SK-N-SH treated with all-trans-retinoic acid at 6 μM for 48 hours (cell line): ENCODE data around the gene WNT1.

Experiments
- ATAC-seq: fragments of 200-7000 bp; cut with Tn5 transposase; 3 replicates; pipeline ENCODE4 v1.9.1; 2020; ENCODE audit warnings: mild to moderate bottlenecking, moderate library complexity
- ARNTL ChIP-seq: fragments of 450-650 bp; formaldehyde crosslinking; IDR thresholded peaks from 2 replicates; pipeline ENCODE4 v1.5.0; 2020; ENCODE audit warnings: low read depth, mild to moderate bottlenecking, moderate library complexity, borderline replicate concordance
- BACH2 ChIP-seq: fragments of 250-450 bp; sonication (Bioruptor Pico); IDR thresholded peaks from 2 replicates; pipeline ENCODE4 v1.9.0; 2021; ENCODE audit warnings: mild to moderate bottlenecking, borderline replicate concordance
- CREB5 ChIP-seq: fragments of 250-450 bp; sonication (Bioruptor Pico); IDR thresholded peaks from 2 replicates; pipeline ENCODE4 v1.5.1; 2020; ENCODE audit warnings: low read depth, mild to moderate bottlenecking, moderate library complexity
- CSDC2 ChIP-seq: fragments of 250-450 bp; sonication (Bioruptor Pico); IDR thresholded peaks from 2 replicates; pipeline ENCODE4 v1.5.0; 2020; ENCODE audit warnings: mild to moderate bottlenecking, moderate library complexity
- CSRNP3 ChIP-seq: fragments of 250-450 bp; sonication (Bioruptor Pico); IDR thresholded peaks from 2 replicates; pipeline ENCODE4 v1.5.1; 2021; ENCODE audit warnings: mild to moderate bottlenecking, moderate library complexity
- ESRRG ChIP-seq: fragments of 250-450 bp; sonication (Bioruptor Pico); IDR thresholded peaks from 2 replicates; pipeline ENCODE4 v1.6.1; 2021; ENCODE audit warnings: mild to moderate bottlenecking
- GLIS3 ChIP-seq: fragments of 250-450 bp; sonication (Bioruptor Pico); IDR thresholded peaks from 2 replicates; pipeline ENCODE4 v1.5.0; 2020; ENCODE audit warnings: mild to moderate bottlenecking, moderate library complexity
- OSR1 ChIP-seq: fragments of 250-450 bp; sonication (Bioruptor Pico); IDR thresholded peaks from 2 replicates; pipeline ENCODE4 v1.8.0; 2022; ENCODE audit warnings: moderate library complexity, mild to moderate bottlenecking, inconsistent platforms
- PATZ1 ChIP-seq: fragments of 250-450 bp; sonication (Bioruptor Pico); IDR thresholded peaks from 2 replicates; pipeline ENCODE4 v1.8.0; 2020; ENCODE audit warnings: mild to moderate bottlenecking, moderate library complexity, borderline replicate concordance
- POU6F1 ChIP-seq: fragments of 250-450 bp; sonication (Bioruptor Pico); IDR thresholded peaks from 2 replicates; pipeline ENCODE4 v1.8.0; 2021; ENCODE audit warnings: low read depth, mild to moderate bottlenecking, moderate library complexity, borderline replicate concordance
- PPARA ChIP-seq: fragments of 250-450 bp; sonication (Bioruptor Pico); IDR thresholded peaks from 2 replicates; pipeline ENCODE4 v1.5.0; 2020; ENCODE audit warnings: mild to moderate bottlenecking, borderline replicate concordance
- RARB ChIP-seq: fragments of 250-450 bp; sonication (Bioruptor Pico); IDR thresholded peaks from 2 replicates; pipeline ENCODE4 v1.8.0; 2021; ENCODE audit warnings: mild to moderate bottlenecking, moderate library complexity
- SNAI2 ChIP-seq: fragments of 250-450 bp; sonication (Bioruptor Pico); IDR thresholded peaks from 2 replicates; pipeline ENCODE4 v1.5.0; 2020; ENCODE audit warnings: mild to moderate bottlenecking, moderate library complexity
- TCF4 ChIP-seq: fragments of 250-450 bp; sonication (Bioruptor Pico); IDR thresholded peaks from 2 replicates; pipeline ENCODE4 v1.8.0; 2021; ENCODE audit warnings: mild to moderate bottlenecking, moderate library complexity, borderline replicate concordance
- TOX ChIP-seq: fragments of 250-450 bp; sonication (Bioruptor Pico); IDR thresholded peaks from 2 replicates; pipeline ENCODE4 v1.8.0; 2021; ENCODE audit warnings: mild to moderate bottlenecking, moderate library complexity, borderline replicate concordance
- TSHZ2 ChIP-seq: fragments of 250-450 bp; sonication (Bioruptor Pico); IDR thresholded peaks from 2 replicates; pipeline ENCODE4 v1.5.0; 2020; ENCODE audit warnings: mild to moderate bottlenecking, moderate library complexity
- ZC3H10 ChIP-seq: fragments of 250-450 bp; sonication (Bioruptor Pico); IDR thresholded peaks from 2 replicates; pipeline ENCODE4 v1.5.1; 2021; ENCODE audit warnings: mild to moderate bottlenecking, moderate library complexity
- ZFP3 ChIP-seq: fragments of 250-450 bp; sonication (Bioruptor Pico); IDR thresholded peaks from 2 replicates; pipeline ENCODE4 v1.5.0; 2020; ENCODE audit warnings: mild to moderate bottlenecking, moderate library complexity
- ZFP30 ChIP-seq: fragments of 450-650 bp; formaldehyde crosslinking; IDR thresholded peaks from 2 replicates; pipeline ENCODE4 v1.5.0; 2022; ENCODE audit warnings: mild to moderate bottlenecking, moderate library complexity
- ZNF565 ChIP-seq: fragments of 450-650 bp; formaldehyde crosslinking; conservative IDR thresholded peaks from 2 replicates; pipeline ENCODE4 v1.5.0; 2020; ENCODE audit warnings: low read depth, mild to moderate bottlenecking, moderate library complexity
- ZNF70 ChIP-seq: fragments of 450-650 bp; formaldehyde crosslinking; IDR thresholded peaks from 2 replicates; pipeline ENCODE4 v1.5.0; 2020; ENCODE audit warnings: mild to moderate bottlenecking, moderate library complexity
- ZNF8 ChIP-seq: fragments of 450-650 bp; formaldehyde crosslinking; IDR thresholded peaks from 2 replicates; pipeline ENCODE4 v1.5.0; 2020; ENCODE audit warnings: mild to moderate bottlenecking, moderate library complexity

The WNT1 gene

GRCh38 chr12:49024543-49024942 is 46.4 kb downstream of the WNT1 start:
- TF ChIP-seq OSR1 (CRISPR knock-in tag) (no peak), ZNF565 (no peak), TCF4 (CRISPR knock-in tag) (no peak), TOX (CRISPR knock-in tag) (no peak), ZC3H10 (CRISPR knock-in tag) (no peak), ZFP30 (CRISPR knock-in tag) (no peak), POU6F1 (CRISPR knock-in tag) (no peak), ESRRG (CRISPR knock-in tag) (no peak), GLIS3 (CRISPR knock-in tag) (no peak)
- ATAC-seq, result no peak

GRCh38 chr12:49025463-49025862 is 47.3 kb downstream of the WNT1 start:
- no peak for ATAC-seq
- TF ChIP-seq ZFP3 (no peak), RARB (CRISPR knock-in tag) (no peak), CSDC2 (CRISPR knock-in tag) (no peak), CREB5 (CRISPR knock-in tag) (no peak), ZNF70 (CRISPR knock-in tag) (no peak), ZNF8 (CRISPR knock-in tag) (no peak), PPARA (CRISPR knock-in tag) (no peak), ZFP30 (CRISPR knock-in tag) (no peak), TOX (CRISPR knock-in tag) (no peak), ZNF565 (no peak), BACH2 (CRISPR knock-in tag) (no peak), GLIS3 (CRISPR knock-in tag) (no peak), ARNTL (no peak)

GRCh38 chr12:49026101-49026500 is 48.0 kb downstream of the WNT1 start:
- no peak for ATAC-seq
- TF ChIP-seq CSRNP3 (CRISPR knock-in tag), result no peak
- TF ChIP-seq BACH2 (CRISPR knock-in tag), result no peak
- TF ChIP-seq SNAI2 (CRISPR knock-in tag), result no peak
- no peak for TF ChIP-seq ZNF8 (CRISPR knock-in tag)
- no peak for TF ChIP-seq ESRRG (CRISPR knock-in tag)
- no peak for TF ChIP-seq CREB5 (CRISPR knock-in tag)
- TF ChIP-seq, all 23 proteins: peak for 0

GRCh38 chr12:49026678-49027480 is 48.8 kb downstream of the WNT1 start:
- TF ChIP-seq ZNF565, result no peak
- no peak for TF ChIP-seq TCF4 (CRISPR knock-in tag)
- TF ChIP-seq ARNTL, result no peak
- TF ChIP-seq RARB (CRISPR knock-in tag), result no peak
- TF ChIP-seq TSHZ2, result no peak
- TF ChIP-seq BACH2 (CRISPR knock-in tag), result no peak
- TF ChIP-seq CSRNP3 (CRISPR knock-in tag), result no peak
- TF ChIP-seq ESRRG (CRISPR knock-in tag), result no peak
- TF ChIP-seq CSDC2 (CRISPR knock-in tag), result no peak
- no peak for TF ChIP-seq ZC3H10 (CRISPR knock-in tag)
- TF ChIP-seq PATZ1, result no peak
- no peak for ATAC-seq
